SKM-1 treated with dmso at 0.1 percent for 144 hours (cell line): ENCODE data around the gene HOXA10.

Experiments
- DNase-seq: peaks from one replicate; lab custom pipeline; 2025; ENCODE audit not compliant: unreplicated experiment; lab: John Stamatoyannopoulos, UW

HOXA10 gene

GRCh38 chr7:27132978-27133377, 41.1 kb downstream of the HOXA10 start:
- DNase-seq: no peak

DNA sequence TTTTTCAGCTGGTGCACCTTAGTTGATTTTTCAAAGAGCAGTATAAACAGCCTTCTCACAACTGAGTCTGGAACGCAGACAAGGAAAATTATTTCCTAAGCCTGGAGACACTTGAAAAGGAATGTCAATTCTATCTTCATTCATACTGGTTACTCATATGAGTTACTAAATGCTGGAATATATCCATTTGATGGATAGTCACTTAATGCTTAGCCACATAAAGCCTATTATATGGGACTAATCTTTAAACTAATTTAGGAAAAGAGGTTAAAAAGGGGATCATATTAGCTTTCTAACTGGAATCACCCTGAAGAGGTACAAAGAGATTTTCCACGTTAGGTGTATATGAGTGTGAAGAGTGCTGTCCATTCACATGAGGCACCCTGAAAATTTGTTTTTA, 41.9 kb downstream of the HOXA10 start:
- no peak for DNase-seq

- no peak for DNase-seq
Measured at GRCh38 chr7:27131390-27131819, 42.7 kb downstream of the HOXA10 start.

- peak; percentile 62 for DNase-seq
Measured at GRCh38 chr7:27130540-27131389, 43.4 kb downstream of the HOXA10 start, which contains the start of gene HOXA4. TSS of gene HOXA4 (minus strand) at chr7:27130757. CDS start at chr7:27130733, 24 bp downstream.

- DNase-seq: peak; percentile 14
Measured at GRCh38 chr7:27129729-27130539, 44.2 kb downstream of the HOXA10 start.

DNA sequence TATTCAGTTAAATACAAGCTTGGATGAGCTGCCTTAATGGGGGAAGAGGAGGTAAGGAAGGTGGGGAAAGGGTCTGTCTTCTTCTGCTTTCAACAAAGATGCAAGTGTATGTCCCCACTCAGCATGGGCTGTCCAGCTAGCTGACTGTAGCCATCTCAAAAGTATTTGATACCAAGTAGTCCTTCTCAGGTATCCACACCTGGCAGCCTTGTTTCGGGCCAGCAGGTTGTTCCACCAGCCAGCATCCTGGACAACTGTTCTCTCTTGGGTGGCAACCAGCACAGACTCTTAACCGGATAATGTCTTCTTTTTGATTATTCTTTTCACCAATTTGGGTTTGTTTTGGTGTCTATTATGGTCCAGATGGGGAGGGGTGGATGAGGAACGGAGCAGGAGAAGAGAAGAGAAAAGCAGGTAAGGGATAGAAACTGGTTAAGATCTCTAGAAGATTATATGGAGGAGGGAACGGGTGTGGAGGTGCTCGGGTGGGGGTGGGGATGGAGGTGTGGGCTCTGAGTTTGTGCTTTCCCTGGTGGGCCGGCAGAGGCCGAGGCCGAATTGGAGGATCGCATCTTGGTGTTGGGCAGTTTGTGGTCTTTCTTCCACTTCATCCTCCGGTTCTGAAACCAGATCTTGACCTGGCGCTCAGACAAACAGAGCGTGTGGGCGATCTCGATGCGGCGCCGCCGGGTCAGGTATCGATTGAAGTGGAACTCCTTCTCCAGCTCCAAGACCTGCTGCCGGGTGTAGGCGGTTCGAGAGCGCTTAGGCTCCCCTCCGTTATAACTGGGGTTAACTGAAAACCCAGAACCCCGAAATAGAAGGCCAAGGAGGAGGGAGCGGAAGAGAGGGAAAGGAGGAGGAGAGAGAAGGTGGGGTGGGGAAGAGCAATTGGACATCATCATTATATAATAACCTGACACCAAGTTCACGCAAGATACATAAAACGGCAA, 45.1 kb downstream of the HOXA10 start:
- DNase-seq: no peak

GRCh38 chr7:27128034-27128433, 46.1 kb downstream of the HOXA10 start:
- DNase-seq: no peak

DNA sequence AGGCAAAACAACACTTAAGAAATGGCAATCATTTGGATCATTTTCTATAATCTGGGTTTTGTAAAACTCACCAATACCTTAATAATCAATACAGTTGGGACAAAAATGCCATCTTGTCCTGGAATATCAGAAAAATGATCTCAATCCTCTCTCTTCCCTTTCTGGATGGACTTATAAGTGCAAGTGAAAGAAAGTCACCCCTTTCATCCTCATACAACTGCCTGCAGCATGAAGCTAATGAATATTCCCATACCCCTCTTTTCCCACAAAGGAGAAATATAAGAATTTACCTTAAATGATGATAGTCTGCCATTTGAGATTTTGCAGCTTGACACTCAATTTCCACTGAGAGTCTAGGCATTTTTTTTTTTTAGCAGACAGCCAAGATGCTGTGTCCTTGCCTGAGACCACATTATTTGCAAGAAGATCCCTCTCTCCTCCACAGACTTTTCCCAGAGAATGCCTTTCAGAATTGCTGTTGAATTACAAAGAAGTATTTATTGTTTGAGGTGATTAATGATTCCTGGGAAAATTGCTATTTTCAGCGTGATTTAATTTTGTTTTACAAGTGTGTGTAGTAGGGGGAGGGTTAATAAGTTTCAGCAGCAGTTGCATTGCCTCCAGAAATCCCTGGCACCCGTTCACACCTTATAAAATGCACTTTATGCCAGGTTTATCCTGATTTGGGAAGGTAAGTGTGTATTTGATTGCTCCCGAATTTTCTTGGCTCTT, 47.4 kb downstream of the HOXA10 start:
- DNase-seq: no peak

DNA sequence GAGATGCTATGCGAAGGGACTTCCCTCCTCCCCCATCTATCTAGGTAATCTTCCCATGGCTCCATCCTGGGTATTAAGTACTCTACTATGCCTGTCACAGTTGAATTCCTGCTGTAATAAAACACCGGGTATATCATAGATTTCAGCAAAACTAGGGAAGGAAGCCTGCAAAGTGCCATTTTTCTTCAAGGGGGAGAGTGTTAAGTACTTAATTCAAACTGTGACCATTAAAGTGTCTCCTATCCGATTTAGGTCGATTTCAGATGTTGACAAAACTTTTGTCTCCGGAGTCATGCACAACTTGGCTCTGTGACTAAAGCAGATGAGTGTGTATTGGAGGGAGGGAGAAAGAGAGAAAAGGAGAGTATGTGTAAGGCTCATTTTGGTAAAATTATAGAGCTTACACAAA, 48.1 kb downstream of the HOXA10 start:
- DNase-seq: no peak

DNA sequence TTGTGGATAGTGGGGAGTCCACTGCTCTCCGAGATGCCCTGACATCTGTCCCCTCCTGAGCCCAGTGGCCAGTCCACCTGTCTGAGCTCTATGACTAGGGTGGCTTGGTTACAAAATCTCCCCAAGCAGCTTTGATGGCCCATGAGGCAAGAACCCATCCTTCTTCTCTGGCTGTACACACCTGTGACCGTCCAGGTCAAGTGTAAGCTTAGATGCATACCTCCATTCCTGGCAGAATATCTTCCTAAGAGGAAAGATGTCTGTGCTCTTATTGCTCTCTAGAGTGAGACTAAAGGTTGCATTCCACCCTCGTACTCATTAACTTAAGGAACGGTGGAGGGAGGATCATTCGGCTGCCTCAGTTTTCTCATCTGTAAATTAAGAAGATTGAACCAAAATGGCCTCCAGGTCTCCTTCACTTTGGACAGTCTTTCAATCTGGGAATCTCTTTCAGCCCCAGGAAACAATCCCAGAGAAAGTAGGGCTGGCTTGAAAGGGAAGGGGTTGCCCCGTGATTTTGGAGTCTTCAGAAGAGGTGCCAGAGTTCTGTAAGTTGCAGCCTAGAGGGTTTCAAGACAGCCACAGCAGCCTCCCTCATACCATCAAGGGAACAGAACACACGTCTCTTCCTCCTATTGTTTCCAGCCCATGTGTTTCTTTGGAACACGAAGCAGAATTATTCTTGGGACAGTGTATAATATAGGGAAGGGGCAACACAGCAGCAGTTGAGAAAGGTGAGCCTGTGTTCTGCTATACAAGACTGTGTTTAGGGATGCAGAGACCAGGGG, 49.0 kb downstream of the HOXA10 start:
- DNase-seq: no peak

DNA sequence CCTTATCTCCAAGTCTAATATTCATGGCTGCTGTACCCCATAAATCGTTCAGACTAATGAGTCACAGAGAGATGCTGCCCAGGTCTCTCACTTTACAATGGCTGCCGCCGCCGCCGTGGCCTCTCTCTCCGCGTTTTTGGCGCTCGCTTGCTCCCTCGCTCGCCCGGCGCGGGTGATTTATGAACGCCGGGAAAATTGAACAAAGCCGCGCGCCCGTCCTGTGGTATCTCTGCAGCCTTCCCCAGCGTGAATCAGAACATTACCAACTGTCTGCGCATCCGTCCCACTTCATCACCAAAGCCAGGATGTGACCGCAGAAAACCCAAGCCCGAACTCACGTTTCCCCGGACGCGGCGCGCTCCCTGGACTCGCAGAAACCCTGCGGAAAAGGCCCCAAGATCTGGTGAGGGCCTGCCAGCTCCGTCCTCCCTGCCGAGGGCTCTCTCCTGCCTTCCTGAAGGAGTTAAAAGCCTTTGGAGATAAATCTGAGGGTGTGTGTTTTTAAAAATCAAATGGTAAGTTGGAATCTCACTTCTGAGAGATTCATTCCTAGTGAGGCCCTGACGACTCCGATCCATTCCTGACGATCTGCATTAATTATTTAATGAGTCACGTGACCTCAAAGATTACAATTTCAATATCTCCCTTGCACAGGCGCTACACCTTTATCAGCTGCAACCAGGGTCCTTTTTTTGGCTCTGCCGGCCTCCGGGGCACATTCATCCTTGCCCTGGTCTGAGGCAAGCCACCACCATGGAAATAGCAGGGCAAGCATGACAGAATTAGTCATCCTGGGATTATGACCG, 49.8 kb downstream of the HOXA10 start:
- DNase-seq: no peak

GRCh38 chr7:27123477-27124053, 50.6 kb downstream of the HOXA10 start:
- DNase-seq: no peak

DNA sequence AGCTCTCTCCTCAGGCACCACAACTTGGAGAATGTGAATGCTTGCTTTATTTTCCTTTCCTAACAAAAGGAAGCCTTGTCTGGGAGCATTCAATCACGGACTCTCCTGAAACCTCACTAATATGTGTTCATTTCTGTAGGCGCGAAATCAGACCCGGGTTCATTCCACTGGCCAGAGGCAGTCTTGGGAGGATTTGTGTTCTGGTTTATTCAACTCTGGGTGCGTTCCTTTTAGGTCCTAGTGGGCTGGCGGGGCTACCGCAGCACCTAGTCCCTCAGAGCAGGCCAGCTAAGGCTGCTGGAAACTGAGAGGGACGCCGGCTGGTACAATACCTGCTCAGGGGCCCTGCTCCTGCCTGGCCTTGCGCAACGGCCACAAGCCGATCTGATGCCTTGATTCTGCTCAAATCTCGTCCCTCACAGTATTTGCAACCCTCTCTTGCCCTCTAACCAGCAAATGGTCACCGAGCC, 51.1 kb downstream of the HOXA10 start:
- DNase-seq: peak; percentile 6

- no peak for DNase-seq
Measured at GRCh38 chr7:27122077-27122910, 51.8 kb downstream of the HOXA10 start.

- DNase-seq: no peak
Measured at GRCh38 chr7:27121684-27122076, 52.4 kb downstream of the HOXA10 start.
